Thyroid gland (tissue), 4 donors: ENCODE measurements around the gene PLEKHG3. TPM values are rescaled to one million over a fixed set of nuclear protein-coding genes. Genes with fewer than 3 reads are reported as not detected.

Experiments used
- DNase-seq, 2 donors: peaks; one replicate each; pipeline ENCODE4 v3.0.0-alpha.2; 2019
- H3K27ac ChIP-seq, 3 donors: fragments of 200-600 bp; sonication (generic); 1 replicate in 2 of 3; 2 replicates in 1 of 3; pipeline ENCODE4 v1.5.1; 2016 to 2019; ENCODE audit warnings: mild to moderate bottlenecking in 1 of 3, moderate library complexity in 1 of 3
- H3K27me3 ChIP-seq: fragments of 200-600 bp; sonication (generic); one replicate; pipeline ENCODE4 v1.5.1; 2019
- H3K36me3 ChIP-seq, 2 donors: fragments of 200-600 bp; sonication (generic); one replicate each; pipeline ENCODE4 v1.5.1; 2016 to 2019
- H3K4me1 ChIP-seq, 2 donors: fragments of 200-600 bp; sonication (generic); one replicate each; pipeline ENCODE4 v1.5.1; 2017 to 2019
- H3K4me3 ChIP-seq, 3 donors: fragments of 200-600 bp; sonication (generic); replicated peaks in 1 of 3; 1 replicate in 2 of 3; 2 replicates in 1 of 3; pipeline ENCODE4 v1.5.1; 2016; ENCODE audit warnings: mild to moderate bottlenecking in 1 of 3
- H3K9me3 ChIP-seq: fragments of 200-600 bp; sonication (generic); one replicate; pipeline ENCODE4 v1.5.1; 2017
- POLR2A ChIP-seq, 2 donors: fragments of 450-650 bp; IDR thresholded peaks; one replicate each; pipeline ENCODE4 v1.6.1; 2017; ENCODE audit warnings: antibody characterized with exemption in 2 of 2, mild to moderate bottlenecking in 2 of 2, moderate library complexity in 1 of 2
- whole genome bisulfite sequencing, 2 donors: methylation state at CpG; one replicate each; pipeline ENCODE4 v1.1.5; 2017; 5-methylcytosine and 5-hydroxymethylcytosine counted together
- intact Hi-C: fragments of 100-400 bp; cut with DNase I; formaldehyde crosslinking; loops from one replicate; pipeline ENCODE4 v1.15.1; 2023
- total RNA-seq, 4 donors: library from RNA; depleted of rRNA; stranded (reverse); fragments of >200 nt; gene quantifications; one replicate each; pipeline ENCODE4 v1.2.3, GENCODE V29; 2016
- TF ChIP-seq, protein P1 (sequence below), 6 experiments: fragments of 200-600 bp in 3 of 6; fragments of 450-650 bp in 3 of 6; sonication (generic) in 3 of 6; IDR thresholded peaks; one replicate each; pipeline ENCODE4 v1.5.1; 2016 to 2019; ENCODE audit warnings: antibody characterized with exemption in 6 of 6, mild to moderate bottlenecking in 2 of 6, inconsistent platforms in 1 of 6, moderate library complexity in 1 of 6

Gene PLEKHG3
- total RNA-seq, 4 donors from 2014 or later, result 41.0 to 83.0 (median 54.6) TPM

DNA sequence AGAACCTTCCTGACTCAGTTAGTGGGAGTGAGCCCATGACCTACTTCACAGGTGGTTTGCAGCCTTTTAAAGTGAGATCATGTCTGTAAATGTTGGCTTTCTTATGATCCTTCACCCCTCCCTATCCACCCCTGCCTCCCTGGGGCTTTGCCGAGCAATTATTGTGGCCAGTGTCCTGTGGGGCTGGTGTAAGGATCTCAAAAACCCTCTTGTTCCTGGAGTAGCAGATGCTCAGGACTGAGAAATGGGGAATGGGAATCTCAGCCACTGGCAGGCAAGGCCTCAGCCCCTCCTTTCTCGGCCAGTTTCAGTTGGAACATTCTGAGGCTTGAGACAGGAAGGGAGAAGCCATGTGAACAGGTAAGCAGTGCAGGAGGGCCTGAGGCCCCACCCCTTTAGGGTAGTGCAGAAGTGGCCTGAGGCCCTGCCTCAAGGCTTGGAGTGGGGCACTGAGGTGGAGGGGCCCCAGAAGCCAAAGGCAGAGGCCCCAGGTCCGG lies 53.8 kb downstream of the PLEKHG3 start:
- Histone ChIP-seq H3K27me3 (no peaks in the 10 kb centered on the region), H3K27ac (peak overlapping the region; percentile 56 to 81 (median 57)), H3K36me3 (no peaks in the 10 kb centered on the region), H3K9me3 (no peaks in the 10 kb centered on the region), H3K4me1 (peaks cover 41 to 45% of the 10 kb centered on the region in 2 donors), H3K4me3 (no peak overlapping the region)
- WGBS, 2 donors, result 29 to 43% methylated on average over 3 of the region's 3 CpGs
- intact Hi-C loops, result no loop called here
- peak; percentile 70 to 75 for DNase-seq
- TF ChIP-seq, protein P1, sequence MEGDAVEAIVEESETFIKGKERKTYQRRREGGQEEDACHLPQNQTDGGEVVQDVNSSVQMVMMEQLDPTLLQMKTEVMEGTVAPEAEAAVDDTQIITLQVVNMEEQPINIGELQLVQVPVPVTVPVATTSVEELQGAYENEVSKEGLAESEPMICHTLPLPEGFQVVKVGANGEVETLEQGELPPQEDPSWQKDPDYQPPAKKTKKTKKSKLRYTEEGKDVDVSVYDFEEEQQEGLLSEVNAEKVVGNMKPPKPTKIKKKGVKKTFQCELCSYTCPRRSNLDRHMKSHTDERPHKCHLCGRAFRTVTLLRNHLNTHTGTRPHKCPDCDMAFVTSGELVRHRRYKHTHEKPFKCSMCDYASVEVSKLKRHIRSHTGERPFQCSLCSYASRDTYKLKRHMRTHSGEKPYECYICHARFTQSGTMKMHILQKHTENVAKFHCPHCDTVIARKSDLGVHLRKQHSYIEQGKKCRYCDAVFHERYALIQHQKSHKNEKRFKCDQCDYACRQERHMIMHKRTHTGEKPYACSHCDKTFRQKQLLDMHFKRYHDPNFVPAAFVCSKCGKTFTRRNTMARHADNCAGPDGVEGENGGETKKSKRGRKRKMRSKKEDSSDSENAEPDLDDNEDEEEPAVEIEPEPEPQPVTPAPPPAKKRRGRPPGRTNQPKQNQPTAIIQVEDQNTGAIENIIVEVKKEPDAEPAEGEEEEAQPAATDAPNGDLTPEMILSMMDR (IDR thresholded peaks at IDR 0.05), result no peak
- TF ChIP-seq POLR2A (IDR thresholded peaks at IDR 0.05), result no peak

DNA sequence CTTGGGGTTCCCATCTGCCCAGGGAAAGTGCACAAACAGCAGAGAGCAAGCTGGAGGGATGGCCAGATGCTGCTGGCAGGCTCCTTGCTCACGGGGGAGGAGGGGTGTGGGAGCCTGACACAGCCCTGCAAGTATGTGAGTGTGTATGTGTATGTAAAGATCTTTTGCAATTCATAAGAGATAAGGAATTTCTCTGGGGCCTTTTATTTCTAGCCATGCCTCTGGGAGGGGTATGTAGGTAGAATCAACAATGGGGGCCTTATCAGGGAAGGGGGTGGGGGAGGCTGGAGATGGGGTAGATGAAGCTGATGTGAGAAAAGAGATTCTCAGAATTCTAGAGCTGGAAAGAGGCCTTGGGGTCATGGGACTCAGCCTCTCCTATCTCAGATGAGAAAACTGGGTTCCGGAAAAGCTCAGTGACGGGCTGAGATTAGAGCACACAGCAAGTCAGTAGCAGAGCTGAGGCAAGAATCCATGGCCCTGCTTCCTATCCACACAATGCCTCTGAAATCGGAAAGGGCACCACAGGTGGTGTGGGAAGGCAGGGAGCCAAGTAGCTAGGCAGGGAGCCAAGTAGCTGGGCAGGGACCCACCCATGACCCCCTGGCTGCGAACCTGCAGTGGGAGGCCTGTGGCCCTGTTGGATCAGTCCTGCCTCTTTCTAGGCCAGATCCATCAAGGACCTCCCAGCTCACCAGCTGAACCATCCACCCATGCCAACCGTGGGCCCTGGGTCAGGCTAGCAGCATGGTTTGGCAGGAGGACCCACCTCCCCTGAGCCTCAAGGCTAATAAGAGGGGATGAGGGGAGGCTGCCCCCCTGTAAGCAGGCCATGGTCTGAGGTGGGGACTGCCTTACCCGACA lies 54.7 kb downstream of the PLEKHG3 start:
- intact Hi-C loops, result no loop called here
- Histone ChIP-seq H3K27ac (peak overlapping the region in 2 of 3 donors; percentile 31 to 81), H3K9me3 (no peaks in the 10 kb centered on the region), H3K4me3 (no peak overlapping the region), H3K36me3 (no peaks in the 10 kb centered on the region), H3K27me3 (no peaks in the 10 kb centered on the region), H3K4me1 (peaks cover 41 to 45% of the 10 kb centered on the region in 2 donors)
- 58 to 71% methylated on average over 5 to 7 of the region's 7 CpGs for WGBS, 2 donors
- peak in 1 of 2 donors; percentile 45 for DNase-seq
- TF ChIP-seq, protein P1 (IDR thresholded peaks at IDR 0.05), result no peak
- no peak for TF ChIP-seq POLR2A (IDR thresholded peaks at IDR 0.05)

DNA sequence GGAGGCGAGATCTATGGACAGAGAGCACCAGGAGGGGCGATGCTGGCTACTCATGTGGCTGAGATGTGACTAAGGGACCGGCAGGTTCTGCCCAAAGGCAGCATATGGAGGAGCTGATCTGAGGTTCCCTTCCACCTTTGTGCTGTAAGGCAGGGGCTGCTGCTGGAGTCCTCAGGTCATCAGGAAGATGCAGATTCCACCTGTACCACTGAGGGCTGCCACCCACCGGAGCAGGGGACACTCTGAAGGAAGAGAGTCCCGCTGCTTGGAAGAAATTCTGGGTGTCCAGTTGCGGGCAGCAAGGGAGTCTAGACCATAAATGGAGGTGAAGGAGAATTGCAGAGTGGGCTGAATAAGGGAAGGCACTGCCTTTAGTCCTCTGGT lies 55.3 kb downstream of the PLEKHG3 start:
- intact Hi-C loops, result no loop called here
- H3K27me3 ChIP-seq, result no peaks in the 10 kb centered on the region
- no peaks in the 10 kb centered on the region for H3K36me3 ChIP-seq
- peaks cover 41 to 49% of the 10 kb centered on the region in 2 donors for H3K4me1 ChIP-seq
- WGBS, 2 donors, result 96 to 98% methylated on average over 6 of the region's 6 CpGs
- H3K27ac ChIP-seq, result no peak overlapping the region
- no peak for DNase-seq
- no peak overlapping the region for H3K4me3 ChIP-seq
- TF ChIP-seq POLR2A (IDR thresholded peaks at IDR 0.05), result no peak
- TF ChIP-seq, protein P1 (IDR thresholded peaks at IDR 0.05), result no peak
- H3K9me3 ChIP-seq, result no peaks in the 10 kb centered on the region

DNA sequence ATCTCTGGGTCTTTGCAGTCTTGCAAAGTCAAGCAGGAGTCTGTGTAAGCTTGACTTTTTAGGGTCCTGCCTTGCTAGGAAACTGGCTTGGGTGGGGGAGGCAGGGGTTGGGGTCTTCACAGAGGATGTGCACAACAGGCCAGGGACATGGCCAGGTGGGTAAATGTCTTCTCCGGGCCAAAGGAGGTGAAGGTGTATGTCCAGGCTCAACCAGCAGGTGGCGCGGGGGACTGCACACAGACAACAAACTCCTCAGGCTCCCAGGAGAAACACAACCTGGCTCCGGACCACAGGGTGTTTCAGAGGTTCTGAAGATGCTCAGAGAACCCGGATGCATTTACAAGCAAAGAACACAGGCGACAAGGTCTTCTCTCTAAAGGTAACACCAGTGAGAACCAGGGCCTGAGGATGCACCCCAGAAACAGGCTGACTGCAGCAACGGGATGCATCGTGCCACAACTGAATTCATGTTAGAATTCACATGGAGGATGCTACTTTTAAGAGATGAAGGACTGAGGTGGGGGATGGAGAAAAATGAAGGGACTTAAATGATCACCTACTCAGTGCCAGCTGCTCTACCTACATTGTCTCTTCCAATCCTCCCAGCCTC lies 56.0 kb downstream of the PLEKHG3 start:
- no peaks in the 10 kb centered on the region for H3K9me3 ChIP-seq
- H3K27me3 ChIP-seq, result no peaks in the 10 kb centered on the region
- TF ChIP-seq POLR2A (IDR thresholded peaks at IDR 0.05), result no peak
- TF ChIP-seq, protein P1 (IDR thresholded peaks at IDR 0.05), result peak in 5 of 6 experiments; percentile 22 to 60 (median 42)
- peak; percentile 49 to 64 for DNase-seq
- no peak overlapping the region for H3K27ac ChIP-seq
- H3K4me3 ChIP-seq, result no peak overlapping the region
- 59 to 66% methylated on average over 8 of the region's 8 CpGs for WGBS, 2 donors
- no peaks in the 10 kb centered on the region for H3K36me3 ChIP-seq
- H3K4me1 ChIP-seq, result peaks cover 41 to 54% of the 10 kb centered on the region in 2 donors
- intact Hi-C loops, result no loop called here

DNA sequence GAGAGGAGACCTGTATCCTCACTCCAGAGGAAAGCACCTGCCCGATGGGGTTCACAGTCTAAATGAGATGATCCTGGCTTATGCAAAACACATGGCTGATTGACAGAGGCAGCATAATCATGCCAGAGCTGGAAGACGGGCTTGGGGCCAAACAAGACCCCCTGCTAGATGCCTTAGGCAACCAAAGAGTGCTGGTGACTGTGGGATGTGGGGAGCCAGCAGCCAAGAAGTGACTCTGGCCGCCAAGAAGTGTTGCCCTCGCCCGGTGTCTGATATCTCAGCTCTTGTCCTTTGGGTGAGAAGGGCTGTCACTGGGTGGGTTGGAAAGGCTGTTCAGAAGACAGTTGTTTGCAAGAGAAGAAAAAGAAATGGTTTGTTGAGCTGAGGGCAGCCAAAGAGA lies 56.7 kb downstream of the PLEKHG3 start:
- Histone ChIP-seq H3K4me3 (no peak overlapping the region), H3K27me3 (no peaks in the 10 kb centered on the region), H3K4me1 (peaks cover 41 to 54% of the 10 kb centered on the region in 2 donors), H3K36me3 (no peaks in the 10 kb centered on the region), H3K9me3 (no peaks in the 10 kb centered on the region), H3K27ac (peak overlapping the region in 2 of 3 donors; percentile 25 to 65)
- intact Hi-C loops, result no loop called here
- 81 to 82% methylated on average over 5 of the region's 5 CpGs for WGBS, 2 donors
- TF ChIP-seq, protein P1 (IDR thresholded peaks at IDR 0.05), result no peak
- no peak for TF ChIP-seq POLR2A (IDR thresholded peaks at IDR 0.05)
- DNase-seq, result no peak
